ENCODE results near the gene MPL. TPM values are rescaled to one million over a fixed set of nuclear protein-coding genes. Genes with fewer than 3 reads are reported as not detected.

Gene MPL
- total RNA-seq, result under 1 TPM; 0.25 to 0.98 (median 0.59) TPM
- polyA plus RNA-seq, result under 1 TPM in 1 of 2 donors, not detected in 1; 0.11 TPM
- long read RNA-seq, donor 1, result 0 reads
- long read RNA-seq, donor 2, result 0 reads
- long read RNA-seq, donor 3, result 0 reads

- ATAC-seq, result no peak
- H3K36me3 ChIP-seq, result no peaks in the 10 kb centered on the region
- no peak within 1 kb of the TSS for H3K4me3 ChIP-seq
- TF ChIP-seq CTCF (IDR thresholded peaks at IDR 0.05) (no peak), POLR2A (IDR thresholded peaks at IDR 0.05) (no peak)
- H3K9me3 ChIP-seq, result no peaks in the 10 kb centered on the region
- H3K27me3 ChIP-seq, result no peaks in the 10 kb centered on the region
- no peaks in the 10 kb centered on the region for H3K4me1 ChIP-seq
- WGBS, 4 donors, result 72 to 84% (median 77%) methylated on average over 3 of the region's 3 CpGs
- no peak within 1 kb of the TSS for H3K27ac ChIP-seq
- no peak for DNase-seq
- intact Hi-C loops (cut with DNase I), result no loop called here
These were observed at the start of gene MPL for GRCh38 chr1:43337588-43337987. Gene MPL, plus strand, starts transcription at chr1:43337818. Its CDS starts 31 bp downstream, at chr1:43337849.

GRCh38 chr1:43288058-43288784 is 49.4 kb upstream of the MPL start:
- Histone ChIP-seq H3K4me1 (peaks cover 0 to 7% (median 0%) of the 10 kb centered on the region in 12 donors), H3K36me3 (no peaks in the 10 kb centered on the region), H3K27ac (no peak overlapping the region), H3K4me3 (no peak overlapping the region), H3K9me3 (no peaks in the 10 kb centered on the region), H3K27me3 (no peaks in the 10 kb centered on the region)
- intact Hi-C loops (cut with DNase I), result no loop called here
- ATAC-seq, result no peak
- TF ChIP-seq POLR2A (IDR thresholded peaks at IDR 0.05) (no peak), CTCF (IDR thresholded peaks at IDR 0.05) (no peak)
- WGBS, 4 donors, result 90 to 93% (median 92%) methylated on average over 9 of the region's 9 CpGs
- DNase-seq, result peak in 1 of 5 donors; percentile 12

- H3K36me3 ChIP-seq, result no peaks in the 10 kb centered on the region
- H3K27ac ChIP-seq, result no peak overlapping the region
- DNase-seq (peak in 1 of 5 donors; percentile 7), ATAC-seq (peak in 1 of 4 donors; percentile 28)
- WGBS, 4 donors, result 63 to 68% (median 67%) methylated on average over 12 of the region's 12 CpGs
- no peaks in the 10 kb centered on the region for H3K27me3 ChIP-seq
- H3K4me1 ChIP-seq, result peaks cover 0 to 15% (median 4%) of the 10 kb centered on the region in 12 donors
- H3K4me3 ChIP-seq, result no peak overlapping the region
- intact Hi-C loops (cut with DNase I), result no loop called here
- TF ChIP-seq POLR2A (IDR thresholded peaks at IDR 0.05), result no peak
- no peak for TF ChIP-seq CTCF (IDR thresholded peaks at IDR 0.05)
- no peaks in the 10 kb centered on the region for H3K9me3 ChIP-seq
These were observed 48.6 kb upstream of the MPL start for GRCh38 chr1:43288785-43289706.

- ATAC-seq, result no peak
- no peak overlapping the region for H3K4me3 ChIP-seq
- 79 to 88% (median 84%) methylated on average over 7 of the region's 7 CpGs for WGBS, 4 donors
- H3K27me3 ChIP-seq, result no peaks in the 10 kb centered on the region
- no peaks in the 10 kb centered on the region for H3K36me3 ChIP-seq
- no peak for DNase-seq
- no peak overlapping the region for H3K27ac ChIP-seq
- intact Hi-C loops (cut with DNase I), result loop anchor here in 1 of 10 donors (5.0 kb wide), 1 partner anchor 50 kb away; no protein-coding TSS in a partner anchor
- TF ChIP-seq CTCF (IDR thresholded peaks at IDR 0.05) (no peak), POLR2A (IDR thresholded peaks at IDR 0.05) (no peak)
- no peaks in the 10 kb centered on the region for H3K9me3 ChIP-seq
- H3K4me1 ChIP-seq, result peaks cover 4 to 43% (median 24%) of the 10 kb centered on the region in 12 donors
These were observed 45.4 kb upstream of the MPL start for GRCh38 chr1:43292216-43292615.
